Neural progenitor cell (in vitro differentiated cells): Measurements from ENCODE around the gene STRIP2.

Experiments used
- EZH2 ChIP-seq: fragments of 200-600 bp; sonication (generic); IDR thresholded peaks from 2 replicates; pipeline ENCODE4 v1.6.1; 2017; ENCODE audit warnings: antibody characterized with exemption, mild to moderate bottlenecking, moderate library complexity
- TF ChIP-seq, protein P1 (sequence below): fragments of 200-600 bp; sonication (generic); IDR thresholded peaks from 2 replicates; pipeline ENCODE4 v1.5.1; 2017; ENCODE audit warnings: antibody characterized with exemption, mild to moderate bottlenecking

DNA sequence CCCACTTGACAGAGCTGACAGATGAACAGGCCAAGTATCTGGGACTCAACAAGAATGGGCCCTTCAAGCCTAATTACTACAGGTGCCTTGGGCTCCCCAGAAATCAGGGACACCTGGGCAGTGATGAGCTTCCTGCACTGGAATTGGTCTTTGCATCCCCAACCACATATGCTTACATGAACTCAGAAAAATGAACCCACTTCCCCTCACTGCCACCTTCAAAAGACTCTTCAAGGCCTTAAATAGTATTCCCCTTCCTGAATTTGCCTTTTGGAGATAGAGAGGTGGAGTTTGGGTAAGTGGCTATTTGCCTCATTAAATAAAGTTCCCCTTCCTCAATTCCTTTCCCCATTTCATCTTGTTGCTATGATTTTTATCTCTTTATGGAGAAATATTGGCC lies 7.8 kb upstream of the STRIP2 start:
- TF ChIP-seq, protein P1, sequence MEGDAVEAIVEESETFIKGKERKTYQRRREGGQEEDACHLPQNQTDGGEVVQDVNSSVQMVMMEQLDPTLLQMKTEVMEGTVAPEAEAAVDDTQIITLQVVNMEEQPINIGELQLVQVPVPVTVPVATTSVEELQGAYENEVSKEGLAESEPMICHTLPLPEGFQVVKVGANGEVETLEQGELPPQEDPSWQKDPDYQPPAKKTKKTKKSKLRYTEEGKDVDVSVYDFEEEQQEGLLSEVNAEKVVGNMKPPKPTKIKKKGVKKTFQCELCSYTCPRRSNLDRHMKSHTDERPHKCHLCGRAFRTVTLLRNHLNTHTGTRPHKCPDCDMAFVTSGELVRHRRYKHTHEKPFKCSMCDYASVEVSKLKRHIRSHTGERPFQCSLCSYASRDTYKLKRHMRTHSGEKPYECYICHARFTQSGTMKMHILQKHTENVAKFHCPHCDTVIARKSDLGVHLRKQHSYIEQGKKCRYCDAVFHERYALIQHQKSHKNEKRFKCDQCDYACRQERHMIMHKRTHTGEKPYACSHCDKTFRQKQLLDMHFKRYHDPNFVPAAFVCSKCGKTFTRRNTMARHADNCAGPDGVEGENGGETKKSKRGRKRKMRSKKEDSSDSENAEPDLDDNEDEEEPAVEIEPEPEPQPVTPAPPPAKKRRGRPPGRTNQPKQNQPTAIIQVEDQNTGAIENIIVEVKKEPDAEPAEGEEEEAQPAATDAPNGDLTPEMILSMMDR = no peak
- no peak for TF ChIP-seq EZH2
